HEK293 (cell line): Measurements from ENCODE around the gene ZNF385C.

Experiments used
- BCL6B ChIP-seq: fragments of 450-650 bp; formaldehyde crosslinking; IDR thresholded peaks from 2 replicates; pipeline ENCODE4 v1.5.1; 2017; ENCODE audit warnings: missing biosample characterization, missing genetic modification characterization
- HOXD13 ChIP-seq: sonication (generic); formaldehyde crosslinking; IDR thresholded peaks from 2 replicates; pipeline ENCODE4 v1.8.0; 2022; ENCODE audit warnings: missing genetic modification reagents, borderline replicate concordance
- KLF9 ChIP-seq: fragments of 450-650 bp; formaldehyde crosslinking; IDR thresholded peaks from 2 replicates; pipeline ENCODE4 v1.5.1; 2016; ENCODE audit warnings: missing biosample characterization, missing genetic modification characterization, low read depth
- ZBTB44 ChIP-seq: fragments of 450-650 bp; IDR thresholded peaks from 2 replicates; pipeline ENCODE4 v1.5.1; 2018; ENCODE audit warnings: missing biosample characterization, mild to moderate bottlenecking, missing genetic modification characterization
- ZNF274 ChIP-seq, 2 experiments: fragments of 200-500 bp in 1 of 2; fragments of 450-650 bp in 1 of 2; sonication (Bioruptor generic) in 1 of 2; formaldehyde crosslinking in 1 of 2; IDR thresholded peaks; 2 replicates each; pipeline versions ENCODE4 v1.5.1 to v1.6.1; 2014 to 2016; ENCODE audit warnings: borderline replicate concordance in 1 of 2, inconsistent platforms in 1 of 2, low read length in 1 of 2, missing biosample characterization in 1 of 2, missing genetic modification characterization in 1 of 2
- ZNF335 ChIP-seq: fragments of 450-650 bp; formaldehyde crosslinking; conservative IDR thresholded peaks from 2 replicates; pipeline ENCODE4 v1.5.1; 2016; ENCODE audit warnings: missing biosample characterization, missing genetic modification characterization
- ZNF518A ChIP-seq: fragments of 450-650 bp; formaldehyde crosslinking; conservative IDR thresholded peaks from 2 replicates; pipeline ENCODE4 v1.5.1; 2016; ENCODE audit warnings: low read depth, missing biosample characterization, missing genetic modification characterization
- ZNF544 ChIP-seq: fragments of 450-650 bp; formaldehyde crosslinking; IDR thresholded peaks from 2 replicates; pipeline ENCODE4 v1.5.0; 2017; ENCODE audit warnings: missing biosample characterization, missing genetic modification characterization
- ZNF549 ChIP-seq: fragments of 450-650 bp; IDR thresholded peaks from 2 replicates; pipeline ENCODE4 v1.5.1; 2018; ENCODE audit warnings: missing biosample characterization, missing genetic modification characterization, mild to moderate bottlenecking, inconsistent platforms, moderate library complexity
- ZNF658 ChIP-seq: fragments of 450-650 bp; formaldehyde crosslinking; IDR thresholded peaks from 2 replicates; pipeline ENCODE4; 2016; ENCODE audit warnings: missing biosample characterization, missing genetic modification characterization
- ZNF660 ChIP-seq: fragments of 450-650 bp; IDR thresholded peaks from 2 replicates; pipeline ENCODE4 v1.5.1; 2018; ENCODE audit warnings: missing biosample characterization, mild to moderate bottlenecking, missing genetic modification characterization
- TF ChIP-seq, protein P1 (sequence below): fragments of 450-650 bp; formaldehyde crosslinking; IDR thresholded peaks from 2 replicates; pipeline ENCODE4 v1.5.1; 2016; ENCODE audit warnings: missing biosample characterization, missing genetic modification characterization
- TF ChIP-seq, protein P2 (sequence below): fragments of 450-650 bp; formaldehyde crosslinking; IDR thresholded peaks from 2 replicates; pipeline ENCODE4 v1.5.1; 2016; ENCODE audit warnings: missing biosample characterization, missing genetic modification characterization
- TF ChIP-seq, protein P3 (sequence below): fragments of 450-650 bp; formaldehyde crosslinking; IDR thresholded peaks from 2 replicates; pipeline ENCODE4 v1.5.1; 2016; ENCODE audit warnings: missing biosample characterization, missing genetic modification characterization

GRCh38 chr17:41977991-41978390, 120.3 kb downstream of the ZNF385C start:
- TF ChIP-seq, protein P1, sequence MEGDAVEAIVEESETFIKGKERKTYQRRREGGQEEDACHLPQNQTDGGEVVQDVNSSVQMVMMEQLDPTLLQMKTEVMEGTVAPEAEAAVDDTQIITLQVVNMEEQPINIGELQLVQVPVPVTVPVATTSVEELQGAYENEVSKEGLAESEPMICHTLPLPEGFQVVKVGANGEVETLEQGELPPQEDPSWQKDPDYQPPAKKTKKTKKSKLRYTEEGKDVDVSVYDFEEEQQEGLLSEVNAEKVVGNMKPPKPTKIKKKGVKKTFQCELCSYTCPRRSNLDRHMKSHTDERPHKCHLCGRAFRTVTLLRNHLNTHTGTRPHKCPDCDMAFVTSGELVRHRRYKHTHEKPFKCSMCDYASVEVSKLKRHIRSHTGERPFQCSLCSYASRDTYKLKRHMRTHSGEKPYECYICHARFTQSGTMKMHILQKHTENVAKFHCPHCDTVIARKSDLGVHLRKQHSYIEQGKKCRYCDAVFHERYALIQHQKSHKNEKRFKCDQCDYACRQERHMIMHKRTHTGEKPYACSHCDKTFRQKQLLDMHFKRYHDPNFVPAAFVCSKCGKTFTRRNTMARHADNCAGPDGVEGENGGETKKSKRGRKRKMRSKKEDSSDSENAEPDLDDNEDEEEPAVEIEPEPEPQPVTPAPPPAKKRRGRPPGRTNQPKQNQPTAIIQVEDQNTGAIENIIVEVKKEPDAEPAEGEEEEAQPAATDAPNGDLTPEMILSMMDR (tag by site-specific recombination), result no peak
- TF ChIP-seq ZNF660 (tag by site-specific recombination) (no peak), ZNF549 (tag by site-specific recombination) (no peak), ZNF274 (IDR thresholded peaks at IDR 0.05; ENCODE audit: low read length) (no peak), ZNF274 (tag by site-specific recombination; IDR thresholded peaks at IDR 0.05; ENCODE audit: borderline replicate concordance) (no peak), ZNF658 (tag by site-specific recombination) (no peak), BCL6B (tag by site-specific recombination) (no peak), ZNF518A (tag by site-specific recombination) (no peak), HOXD13 (CRISPR knock-in tag) (no peak), ZBTB44 (tag by site-specific recombination) (no peak), ZNF544 (no peak), ZNF335 (no peak), KLF9 (tag by site-specific recombination) (no peak)
- TF ChIP-seq, protein P2, sequence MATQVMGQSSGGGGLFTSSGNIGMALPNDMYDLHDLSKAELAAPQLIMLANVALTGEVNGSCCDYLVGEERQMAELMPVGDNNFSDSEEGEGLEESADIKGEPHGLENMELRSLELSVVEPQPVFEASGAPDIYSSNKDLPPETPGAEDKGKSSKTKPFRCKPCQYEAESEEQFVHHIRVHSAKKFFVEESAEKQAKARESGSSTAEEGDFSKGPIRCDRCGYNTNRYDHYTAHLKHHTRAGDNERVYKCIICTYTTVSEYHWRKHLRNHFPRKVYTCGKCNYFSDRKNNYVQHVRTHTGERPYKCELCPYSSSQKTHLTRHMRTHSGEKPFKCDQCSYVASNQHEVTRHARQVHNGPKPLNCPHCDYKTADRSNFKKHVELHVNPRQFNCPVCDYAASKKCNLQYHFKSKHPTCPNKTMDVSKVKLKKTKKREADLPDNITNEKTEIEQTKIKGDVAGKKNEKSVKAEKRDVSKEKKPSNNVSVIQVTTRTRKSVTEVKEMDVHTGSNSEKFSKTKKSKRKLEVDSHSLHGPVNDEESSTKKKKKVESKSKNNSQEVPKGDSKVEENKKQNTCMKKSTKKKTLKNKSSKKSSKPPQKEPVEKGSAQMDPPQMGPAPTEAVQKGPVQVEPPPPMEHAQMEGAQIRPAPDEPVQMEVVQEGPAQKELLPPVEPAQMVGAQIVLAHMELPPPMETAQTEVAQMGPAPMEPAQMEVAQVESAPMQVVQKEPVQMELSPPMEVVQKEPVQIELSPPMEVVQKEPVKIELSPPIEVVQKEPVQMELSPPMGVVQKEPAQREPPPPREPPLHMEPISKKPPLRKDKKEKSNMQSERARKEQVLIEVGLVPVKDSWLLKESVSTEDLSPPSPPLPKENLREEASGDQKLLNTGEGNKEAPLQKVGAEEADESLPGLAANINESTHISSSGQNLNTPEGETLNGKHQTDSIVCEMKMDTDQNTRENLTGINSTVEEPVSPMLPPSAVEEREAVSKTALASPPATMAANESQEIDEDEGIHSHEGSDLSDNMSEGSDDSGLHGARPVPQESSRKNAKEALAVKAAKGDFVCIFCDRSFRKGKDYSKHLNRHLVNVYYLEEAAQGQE (tag by site-specific recombination), result no peak
- TF ChIP-seq, protein P3, sequence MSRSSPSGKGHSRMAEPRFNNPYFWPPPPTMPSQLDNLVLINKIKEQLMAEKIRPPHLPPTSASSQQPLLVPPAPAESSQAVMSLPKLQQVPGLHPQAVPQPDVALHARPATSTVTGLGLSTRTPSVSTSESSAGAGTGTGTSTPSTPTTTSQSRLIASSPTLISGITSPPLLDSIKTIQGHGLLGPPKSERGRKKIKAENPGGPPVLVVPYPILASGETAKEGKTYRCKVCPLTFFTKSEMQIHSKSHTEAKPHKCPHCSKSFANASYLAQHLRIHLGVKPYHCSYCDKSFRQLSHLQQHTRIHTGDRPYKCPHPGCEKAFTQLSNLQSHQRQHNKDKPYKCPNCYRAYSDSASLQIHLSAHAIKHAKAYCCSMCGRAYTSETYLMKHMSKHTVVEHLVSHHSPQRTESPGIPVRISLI (tag by site-specific recombination), result no peak
